Suprapubic skin (tissue), 4 donors: Measurements from ENCODE around the gene RPS10.

Experiments used
- EP300 ChIP-seq: sonication (generic); formaldehyde crosslinking; IDR thresholded peaks from one replicate; pipeline ENCODE4 v1.6.1; 2017; ENCODE audit warnings: antibody characterized with exemption
- POLR2A ChIP-seq, 2 donors: fragments of 450-650 bp; IDR thresholded peaks; one replicate each; pipeline ENCODE4 v1.6.1; 2017; ENCODE audit warnings: antibody characterized with exemption in 2 of 2, mild to moderate bottlenecking in 2 of 2, moderate library complexity in 2 of 2
- POLR2AphosphoS5 ChIP-seq, 3 donors: sonication (generic); formaldehyde crosslinking; IDR thresholded peaks; one replicate each; pipeline ENCODE4 v1.6.1; 2017; ENCODE audit warnings: antibody characterized with exemption in 3 of 3
- TF ChIP-seq, protein P1 (sequence below), 2 donors: fragments of 200-600 bp in 1 of 2; fragments of 450-650 bp in 1 of 2; sonication (generic) in 1 of 2; IDR thresholded peaks; one replicate each; pipeline ENCODE4 v1.5.1; 2016 to 2019; ENCODE audit warnings: antibody characterized with exemption in 2 of 2, mild to moderate bottlenecking in 1 of 2, moderate library complexity in 1 of 2

DNA sequence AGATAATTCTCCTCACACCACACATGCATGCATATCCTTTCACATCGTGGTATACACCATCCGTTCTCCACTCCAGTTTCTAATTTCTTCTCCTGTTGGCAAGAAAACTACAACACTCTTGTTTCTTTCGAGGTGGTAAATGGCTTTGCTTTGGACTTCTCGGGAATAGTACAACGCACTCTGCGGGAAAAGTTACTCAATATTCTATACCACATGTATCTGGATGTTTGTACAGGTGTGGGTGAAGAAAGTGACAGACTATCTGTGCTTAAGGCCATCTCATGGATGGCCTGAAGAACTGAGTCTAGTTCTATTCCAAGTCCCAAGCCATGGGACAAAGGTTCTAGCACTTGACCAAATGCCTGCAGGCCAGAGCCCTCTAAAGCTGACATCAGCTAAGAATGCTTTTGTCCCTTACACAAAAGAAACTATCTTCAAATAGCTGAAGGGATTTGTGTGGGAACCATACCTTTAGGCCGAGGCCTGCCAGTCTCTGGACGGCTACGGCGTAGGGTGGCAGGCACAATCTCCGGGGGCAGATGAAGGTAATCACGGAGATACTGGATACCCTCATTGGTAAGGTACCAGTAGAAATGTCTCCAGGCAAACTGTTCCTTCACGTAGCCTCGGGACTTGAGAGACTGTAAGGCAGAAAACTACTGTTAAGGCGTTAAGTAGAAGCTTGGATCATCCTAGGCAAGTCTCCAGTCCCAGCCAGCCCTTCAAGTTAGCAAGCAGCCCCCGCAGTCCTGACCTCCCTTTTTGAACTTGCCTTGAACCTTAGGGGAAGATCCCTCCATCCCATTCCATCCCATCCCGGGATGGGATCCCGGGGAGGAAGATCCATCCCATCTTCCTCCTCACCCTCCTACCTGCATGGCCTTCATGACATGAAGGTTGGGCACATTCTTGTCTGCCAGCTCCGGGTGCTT, 1.4 kb downstream of the RPS10 start:
- TF ChIP-seq POLR2A (IDR thresholded peaks at IDR 0.05), result no peak
- TF ChIP-seq, protein P1, sequence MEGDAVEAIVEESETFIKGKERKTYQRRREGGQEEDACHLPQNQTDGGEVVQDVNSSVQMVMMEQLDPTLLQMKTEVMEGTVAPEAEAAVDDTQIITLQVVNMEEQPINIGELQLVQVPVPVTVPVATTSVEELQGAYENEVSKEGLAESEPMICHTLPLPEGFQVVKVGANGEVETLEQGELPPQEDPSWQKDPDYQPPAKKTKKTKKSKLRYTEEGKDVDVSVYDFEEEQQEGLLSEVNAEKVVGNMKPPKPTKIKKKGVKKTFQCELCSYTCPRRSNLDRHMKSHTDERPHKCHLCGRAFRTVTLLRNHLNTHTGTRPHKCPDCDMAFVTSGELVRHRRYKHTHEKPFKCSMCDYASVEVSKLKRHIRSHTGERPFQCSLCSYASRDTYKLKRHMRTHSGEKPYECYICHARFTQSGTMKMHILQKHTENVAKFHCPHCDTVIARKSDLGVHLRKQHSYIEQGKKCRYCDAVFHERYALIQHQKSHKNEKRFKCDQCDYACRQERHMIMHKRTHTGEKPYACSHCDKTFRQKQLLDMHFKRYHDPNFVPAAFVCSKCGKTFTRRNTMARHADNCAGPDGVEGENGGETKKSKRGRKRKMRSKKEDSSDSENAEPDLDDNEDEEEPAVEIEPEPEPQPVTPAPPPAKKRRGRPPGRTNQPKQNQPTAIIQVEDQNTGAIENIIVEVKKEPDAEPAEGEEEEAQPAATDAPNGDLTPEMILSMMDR (IDR thresholded peaks at IDR 0.05), result no peak
- no peak for TF ChIP-seq EP300
- TF ChIP-seq POLR2AphosphoS5 (IDR thresholded peaks at IDR 0.05), result no peak
